T-cell (primary cell): ENCODE results near the gene CCBE1. TPM values are rescaled to one million over a fixed set of nuclear protein-coding genes. Genes with fewer than 3 reads are reported as not detected.

Experiments used
- ATAC-seq, 4 experiments: fragments of 200-7000 bp in 3 of 4; fragments of 150-1000 bp in 1 of 4; cut with Tn5 transposase; replicated peaks in 1 of 4; 1 replicate in 3 of 4; 2 replicates in 1 of 4; pipeline ENCODE4 v1.10.0; 2021; ENCODE audit warnings: moderate library complexity in 3 of 4, mild to moderate bottlenecking in 2 of 4, moderate number of reproducible peaks in 1 of 4
- CTCF ChIA-PET, 2 donors: fragments of 300-600 bp; sonication (Branson Sonifier 250); formaldehyde crosslinking; loops; one replicate each; lab custom pipeline; 2022; ENCODE audit warnings: antibody characterized with exemption in 2 of 2; lab: Charles Lee
- POLR2A ChIA-PET, 2 donors: fragments of 300-600 bp; sonication (Branson Sonifier 250); formaldehyde crosslinking; loops; one replicate each; lab custom pipeline; 2022; ENCODE audit warnings: antibody characterized with exemption in 2 of 2; lab: Charles Lee
- DNase-seq, 35 experiments: peaks; one replicate each; pipeline versions ENCODE4 v3.0.0 to v3.0.0-alpha.2; 2013 to 2023
- H3K27ac ChIP-seq: one replicate; pipeline ENCODE4 v1.5.1; 2013; ENCODE audit warnings: low read length
- H3K27me3 ChIP-seq, 2 experiments: replicated peaks in 1 of 2; 1 replicate in 1 of 2; 2 replicates in 1 of 2; pipeline versions ENCODE4 v1.6.1 to v1.7.0; 2013; ENCODE audit warnings: low read length in 1 of 2, mixed read lengths in 1 of 2; ENCODE audit not compliant: control insufficient read depth in 2 of 2, insufficient read depth in 2 of 2; ENCODE audit errors: extremely low read depth in 1 of 2
- H3K36me3 ChIP-seq, 2 donors: 1 replicate in 1 of 2; 2 replicates in 1 of 2; pipeline versions ENCODE4 v1.6.1 to v1.7.0; 2013; ENCODE audit warnings: low read length in 1 of 2; ENCODE audit not compliant: control insufficient read depth in 2 of 2, insufficient read depth in 1 of 2; ENCODE audit errors: extremely low read depth in 1 of 2
- H3K4me1 ChIP-seq, 2 experiments: 1 replicate in 1 of 2; 2 replicates in 1 of 2; pipeline versions ENCODE4 v1.6.1 to v1.7.0; 2013; ENCODE audit warnings: low read length in 2 of 2, mixed read lengths in 1 of 2; ENCODE audit not compliant: insufficient read depth in 2 of 2, control insufficient read depth in 1 of 2; ENCODE audit errors: extremely low read depth in 1 of 2
- H3K4me3 ChIP-seq, 2 donors: 1 replicate in 1 of 2; 2 replicates in 1 of 2; pipeline versions ENCODE4 v1.5.1 to v1.7.0; 2013; ENCODE audit warnings: mild to moderate bottlenecking in 2 of 2, low read length in 1 of 2, moderate library complexity in 1 of 2; ENCODE audit not compliant: control insufficient read depth in 1 of 2; ENCODE audit errors: extremely low read depth in 1 of 2
- H3K9me3 ChIP-seq: 2 replicates; pipeline ENCODE4 v1.7.0; 2013
- H3K27ac Mint-ChIP-seq, 2 donors: one replicate each; pipeline ENCODE4 v1.8.0; 2020 to 2021; ENCODE audit warnings: mild to moderate bottlenecking in 2 of 2, mixed read lengths in 2 of 2
- H3K27me3 Mint-ChIP-seq, 2 donors: one replicate each; pipeline ENCODE4 v1.8.0; 2021 to 2022; ENCODE audit warnings: mixed read lengths in 2 of 2
- H3K36me3 Mint-ChIP-seq: one replicate; pipeline ENCODE4 v1.8.0; 2021; ENCODE audit warnings: mixed read lengths
- H3K4me1 Mint-ChIP-seq, 3 donors: one replicate each; pipeline ENCODE4 v1.8.0; 2020 to 2022; ENCODE audit warnings: mixed read lengths in 3 of 3, mild to moderate bottlenecking in 1 of 3
- H3K4me3 Mint-ChIP-seq, 3 donors: one replicate each; pipeline ENCODE4 v1.8.0; 2020 to 2022; ENCODE audit warnings: mild to moderate bottlenecking in 3 of 3, mixed read lengths in 3 of 3, moderate library complexity in 3 of 3
- H3K9me3 Mint-ChIP-seq, 3 donors: one replicate each; pipeline ENCODE4 v1.8.0; 2020 to 2022; ENCODE audit warnings: mixed read lengths in 3 of 3
- WGBS: methylation state at CpG from one replicate; pipeline ENCODE4 v1.1.5; 2013; ENCODE audit warnings: missing lambda C conversion rate; ENCODE audit not compliant: insufficient coverage; 5-methylcytosine and 5-hydroxymethylcytosine counted together
- total RNA-seq, 35 experiments: library from RNA in 6 of 35; stranded (reverse) in 6 of 35; fragments of 120-200 nt in 1 of 35; gene quantifications; one replicate each; pipeline versions ENCODE4 v1.2.1 to v1.2.4 and lab custom pipeline; 2013 to 2026

The CCBE1 gene
- total RNA-seq, 5 donors from 2014 or later (not counting 1 experiment from before 2014, with no cell fraction given): 0.07 to 0.32 (median 0.29) TPM; not detected in 2

DNA sequence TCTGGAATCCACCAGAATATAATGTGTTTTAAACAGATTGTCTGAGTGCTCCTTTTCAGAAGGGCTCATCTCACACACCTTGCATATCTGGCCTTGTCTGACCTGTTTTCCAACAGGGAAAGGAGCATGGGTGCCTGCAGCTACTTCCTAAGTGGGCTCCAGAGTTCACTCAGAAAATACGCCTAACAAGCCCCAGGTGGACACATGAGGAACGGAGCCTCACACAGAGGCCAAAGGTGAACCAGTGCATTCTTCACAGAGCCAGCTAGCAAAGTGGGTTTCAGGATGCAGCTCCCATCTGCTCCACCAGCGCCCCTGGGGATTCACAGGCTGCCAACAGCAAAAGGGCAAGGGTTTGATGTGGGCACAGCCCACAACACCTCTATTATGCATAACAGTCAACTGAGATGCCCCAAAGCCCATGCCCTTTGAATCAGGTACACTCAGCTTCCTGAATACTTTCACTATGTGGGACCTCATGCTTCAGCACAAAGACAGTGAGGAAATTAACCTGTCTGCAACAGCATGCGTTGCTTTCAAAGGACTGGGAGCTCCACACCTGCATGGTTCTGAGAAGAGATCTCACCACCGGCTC is 86.6 kb downstream of the CCBE1 start:
- peaks cover 0 to 12% of the 10 kb centered on the region in 2 donors for H3K27me3 Mint-ChIP-seq
- Histone ChIP-seq H3K4me1 (no peaks in the 10 kb centered on the region), H3K27me3 (no peaks in the 10 kb centered on the region), H3K27ac (no peak overlapping the region), H3K36me3 (no peaks in the 10 kb centered on the region), H3K4me3 (no peak overlapping the region), H3K9me3 (no peaks in the 10 kb centered on the region)
- no peaks in the 10 kb centered on the region for H3K4me1 Mint-ChIP-seq
- DNase-seq (no peak), ATAC-seq (no peak)
- no peak overlapping the region for H3K4me3 Mint-ChIP-seq
- peaks cover 0 to 9% (median 0%) of the 10 kb centered on the region in 3 donors for H3K9me3 Mint-ChIP-seq
- no peak overlapping the region for H3K27ac Mint-ChIP-seq
- H3K36me3 Mint-ChIP-seq: no peaks in the 10 kb centered on the region
- 67% methylated on average over 3 of the region's 5 CpGs for WGBS
- ChIA-PET CTCF (no interaction called here), POLR2A (no interaction called here)

DNA sequence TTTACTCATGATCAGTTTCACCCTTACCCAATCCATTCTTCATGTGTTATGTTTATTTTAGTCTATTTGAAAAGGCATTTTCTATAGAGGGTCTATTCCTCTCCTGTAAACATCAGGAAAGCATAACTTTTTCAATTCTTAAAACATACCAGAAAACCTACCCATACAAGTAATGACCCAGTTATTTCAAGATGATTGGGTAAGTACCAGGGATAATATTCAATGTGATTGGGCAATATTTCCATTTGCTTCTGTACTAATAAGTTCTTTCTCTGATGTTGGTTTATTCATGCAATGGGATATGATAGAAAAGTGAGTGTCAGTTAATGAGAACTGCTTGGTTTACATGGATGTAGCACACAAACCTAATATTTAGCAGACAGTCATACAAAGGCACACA is 87.6 kb downstream of the CCBE1 start:
- Mint-ChIP-seq H3K9me3 (peaks cover 0 to 9% (median 0%) of the 10 kb centered on the region in 3 donors), H3K27me3 (peaks cover 0 to 9% of the 10 kb centered on the region in 2 donors), H3K36me3 (no peaks in the 10 kb centered on the region), H3K27ac (no peak overlapping the region), H3K4me3 (no peak overlapping the region), H3K4me1 (no peaks in the 10 kb centered on the region)
- ChIA-PET POLR2A (no interaction called here), CTCF (no interaction called here)
- DNase-seq (no peak), ATAC-seq (no peak)
- Histone ChIP-seq H3K4me1 (no peaks in the 10 kb centered on the region), H3K27ac (no peak overlapping the region), H3K27me3 (peaks cover 0 to 3% of the 10 kb centered on the region in 2 experiments), H3K9me3 (no peaks in the 10 kb centered on the region), H3K4me3 (no peak overlapping the region), H3K36me3 (no peaks in the 10 kb centered on the region)

DNA sequence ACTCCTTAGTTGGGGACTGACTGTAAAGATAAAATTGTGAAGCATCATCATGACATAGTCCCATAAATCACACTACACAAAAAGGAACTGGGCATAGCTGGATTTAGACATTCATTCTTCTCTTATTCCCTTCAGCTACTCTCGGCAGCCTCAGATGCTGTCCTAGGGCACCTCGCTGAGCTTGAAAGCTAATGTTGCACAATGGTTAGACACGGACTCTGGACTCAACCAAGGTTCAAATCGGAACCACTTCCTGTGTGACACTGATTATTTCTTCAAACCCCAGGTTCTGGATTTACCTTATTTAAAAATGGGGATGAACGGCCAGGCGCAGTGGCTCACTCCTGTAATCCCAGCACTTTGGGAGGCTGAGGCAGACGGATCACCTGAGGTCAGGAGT is 89.8 kb downstream of the CCBE1 start:
- peaks cover 0 to 11% of the 10 kb centered on the region in 2 donors for H3K27me3 Mint-ChIP-seq
- Histone ChIP-seq H3K27ac (no peak overlapping the region), H3K4me1 (no peaks in the 10 kb centered on the region), H3K36me3 (no peaks in the 10 kb centered on the region), H3K4me3 (no peak overlapping the region), H3K9me3 (no peaks in the 10 kb centered on the region), H3K27me3 (peaks cover 0 to 3% of the 10 kb centered on the region in 2 experiments)
- no peak overlapping the region for H3K27ac Mint-ChIP-seq
- 88% methylated on average over 6 of the region's 7 CpGs for WGBS
- H3K4me3 Mint-ChIP-seq: no peak overlapping the region
- ATAC-seq (no peak), DNase-seq (no peak)
- H3K4me1 Mint-ChIP-seq: no peaks in the 10 kb centered on the region
- POLR2A ChIA-PET: no interaction called here
- H3K9me3 Mint-ChIP-seq: peaks cover 0 to 9% (median 0%) of the 10 kb centered on the region in 3 donors
- no peaks in the 10 kb centered on the region for H3K36me3 Mint-ChIP-seq
- CTCF ChIA-PET: no interaction called here

DNA sequence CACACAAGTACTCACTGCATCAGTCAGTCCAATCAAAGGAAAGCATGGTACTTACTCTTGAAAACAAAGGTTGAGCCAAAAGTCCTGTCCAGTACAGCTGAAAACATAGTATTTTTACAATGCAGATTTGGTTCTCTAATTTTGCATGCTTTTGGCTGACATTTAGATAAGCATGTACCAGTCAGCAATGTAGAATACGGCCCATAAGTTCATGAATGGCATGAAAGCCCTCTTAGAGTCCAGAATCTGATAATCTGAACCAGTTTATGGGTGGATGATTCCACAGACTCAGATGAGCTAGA is 90.2 kb downstream of the CCBE1 start:
- peaks cover 0 to 13% of the 10 kb centered on the region in 2 donors for H3K27me3 Mint-ChIP-seq
- H3K4me3 ChIP-seq: no peak overlapping the region
- CTCF ChIA-PET: no interaction called here
- no peaks in the 10 kb centered on the region for H3K36me3 ChIP-seq
- H3K4me1 ChIP-seq: no peaks in the 10 kb centered on the region
- H3K9me3 ChIP-seq: no peaks in the 10 kb centered on the region
- no peaks in the 10 kb centered on the region for H3K4me1 Mint-ChIP-seq
- no peak overlapping the region for H3K4me3 Mint-ChIP-seq
- no peaks in the 10 kb centered on the region for H3K36me3 Mint-ChIP-seq
- POLR2A ChIA-PET: no interaction called here
- no peak for DNase-seq
- peaks cover 0 to 3% of the 10 kb centered on the region in 2 experiments for H3K27me3 ChIP-seq
- WGBS: 67% methylated on average over 1 of the region's 1 CpG
- no peak overlapping the region for H3K27ac ChIP-seq
- ATAC-seq: no peak
- no peak overlapping the region for H3K27ac Mint-ChIP-seq
- H3K9me3 Mint-ChIP-seq: peaks cover 0 to 9% (median 0%) of the 10 kb centered on the region in 3 donors

DNA sequence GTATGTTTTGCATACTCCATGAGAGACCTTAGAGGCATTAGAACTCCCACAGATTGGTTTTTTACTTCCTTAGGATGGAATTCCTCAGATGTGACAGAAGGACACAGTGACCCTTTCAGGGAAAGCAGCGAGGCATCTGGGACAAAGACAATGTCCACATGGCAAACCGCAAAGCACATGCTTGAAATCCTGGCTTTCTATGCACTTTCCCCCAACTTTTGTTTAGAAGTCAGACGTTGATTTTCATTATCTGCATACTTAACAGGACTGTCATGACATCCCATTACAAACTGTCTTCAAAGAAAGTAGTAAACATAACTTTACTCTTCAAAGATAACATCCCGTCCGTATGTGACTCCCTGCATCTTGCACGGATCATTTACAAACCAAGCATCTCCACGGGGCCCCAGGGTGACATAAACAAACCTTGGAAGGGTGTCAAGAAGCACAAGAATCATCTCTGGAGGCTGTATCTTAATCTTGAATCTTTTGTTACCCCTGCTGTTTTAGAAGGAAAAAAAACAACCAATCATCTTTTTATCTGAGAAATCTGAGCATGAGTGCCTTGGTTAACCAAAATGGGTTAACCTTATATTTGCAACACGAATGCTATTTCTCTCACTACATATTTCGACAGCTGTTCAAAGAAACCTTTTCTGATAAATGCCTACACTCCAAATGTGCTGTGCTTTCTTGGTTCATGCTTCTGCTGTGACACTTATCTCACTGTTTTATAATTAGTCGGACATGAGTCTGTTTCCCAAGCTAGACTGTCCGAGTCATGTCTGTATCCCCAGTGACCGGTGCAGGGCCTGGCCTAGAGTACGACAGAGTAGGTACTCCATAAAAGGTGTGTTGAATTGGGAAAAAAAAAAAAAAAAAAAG is 90.8 kb downstream of the CCBE1 start:
- no peak overlapping the region for H3K27ac Mint-ChIP-seq
- DNase-seq: no peak
- peaks cover 0 to 9% (median 0%) of the 10 kb centered on the region in 3 donors for H3K9me3 Mint-ChIP-seq
- no peaks in the 10 kb centered on the region for H3K36me3 Mint-ChIP-seq
- no peak overlapping the region for H3K4me3 Mint-ChIP-seq
- H3K27me3 ChIP-seq: peaks cover 0 to 3% of the 10 kb centered on the region in 2 experiments
- POLR2A ChIA-PET: interaction anchor here in 1 of 2 donors (0.5 kb wide), 1 partner anchor 23 kb away, joined by 4 read pairs; no protein-coding TSS in a partner anchor
- no peaks in the 10 kb centered on the region for H3K4me1 ChIP-seq
- no peaks in the 10 kb centered on the region for H3K36me3 ChIP-seq
- no peaks in the 10 kb centered on the region for H3K4me1 Mint-ChIP-seq
- H3K27me3 Mint-ChIP-seq: peaks cover 0 to 13% of the 10 kb centered on the region in 2 donors
- WGBS: 73% methylated on average over 8 of the region's 13 CpGs
- no peak for ATAC-seq
- no peak overlapping the region for H3K27ac ChIP-seq
- CTCF ChIA-PET: no interaction called here
- no peaks in the 10 kb centered on the region for H3K9me3 ChIP-seq
- H3K4me3 ChIP-seq: no peak overlapping the region

DNA sequence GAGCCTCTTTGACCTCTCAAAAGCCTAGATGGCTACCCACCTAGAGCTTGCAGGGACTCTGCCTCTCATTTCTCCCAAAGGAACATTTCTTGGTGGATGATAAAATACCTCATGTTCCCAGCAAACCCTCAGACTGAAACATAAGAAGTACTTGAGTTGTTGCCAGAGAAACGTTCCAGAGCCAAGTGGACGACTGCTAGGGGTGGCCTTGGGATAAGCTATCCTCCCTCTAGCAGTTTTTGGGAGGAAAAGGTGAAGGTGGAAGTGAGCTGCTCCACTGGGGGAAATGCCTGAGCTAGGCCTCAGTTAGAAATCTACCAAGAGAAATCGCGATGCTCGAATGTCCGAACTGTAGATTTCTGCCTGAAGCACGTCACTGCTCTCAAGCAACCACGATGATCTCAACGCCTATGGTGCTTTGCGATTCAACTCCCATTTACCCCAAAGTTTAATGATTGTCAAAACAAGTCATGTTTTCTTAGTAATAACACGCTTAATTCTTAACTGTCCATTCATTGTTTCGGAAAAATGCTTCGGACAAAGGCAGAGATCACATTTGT is 91.5 kb downstream of the CCBE1 start:
- WGBS: 81% methylated on average over 9 of the region's 13 CpGs
- Mint-ChIP-seq H3K36me3 (no peaks in the 10 kb centered on the region), H3K9me3 (peaks cover 0 to 9% (median 0%) of the 10 kb centered on the region in 3 donors), H3K4me3 (no peak overlapping the region), H3K27ac (no peak overlapping the region), H3K27me3 (peaks cover 0 to 13% of the 10 kb centered on the region in 2 donors), H3K4me1 (no peaks in the 10 kb centered on the region)
- Histone ChIP-seq H3K27me3 (peaks cover 0 to 3% of the 10 kb centered on the region in 2 experiments), H3K9me3 (no peaks in the 10 kb centered on the region), H3K27ac (no peak overlapping the region), H3K36me3 (no peaks in the 10 kb centered on the region), H3K4me1 (no peaks in the 10 kb centered on the region), H3K4me3 (no peak overlapping the region)
- ChIA-PET CTCF (no interaction called here), POLR2A (interaction anchor here in 1 of 2 donors (0.5 kb wide), 1 partner anchor 24 kb away, joined by 4 read pairs; no protein-coding TSS in a partner anchor)
- ATAC-seq: no peak
- no peak for DNase-seq
